Measurements from ENCODE around the gene CAMKMT. TPM values are rescaled to one million over a fixed set of nuclear protein-coding genes. Genes with fewer than 3 reads are reported as not detected.

CAMKMT gene
- total RNA-seq, 1 experiment from 2014 or later, result 2.7 TPM

- H3K9me2 ChIP-seq (replicated peaks; ENCODE audit: low read length), result no peaks in the 10 kb centered on the region
- no peak overlapping the region for H3K4me2 ChIP-seq (ENCODE audit: low read length)
- no peak overlapping the region for H3K27ac ChIP-seq (ENCODE audit: low read length)
- ChIA-PET CTCF (no interaction called here), POLR2A (ENCODE audit: unreplicated experiment) (interaction anchor here (0.5 kb wide), 1 partner anchor 9 kb away, joined by 3 read pairs; no protein-coding TSS in a partner anchor)
- no peaks in the 10 kb centered on the region for H3K9me3 ChIP-seq (ENCODE audit: low read length)
- no TSS peak for BruUV-seq (replicated peaks)
- DNase-seq (no peak), ATAC-seq (no peak)
- TF ChIP-seq EZH2phosphoT487 (IDR thresholded peaks at IDR 0.05; ENCODE audit: borderline replicate concordance, low read length) (no peak), CTCF (conservative IDR thresholded peaks at IDR 0.05; ENCODE audit: low read depth, low read length) (no peak), EZH2 (IDR thresholded peaks at IDR 0.05; ENCODE audit: low read length, unreplicated experiment) (no peak)
- no peak overlapping the region for H3K9ac ChIP-seq (ENCODE audit: low read length)
- H3K36me3 ChIP-seq (ENCODE audit: low read depth, low read length), result no peaks in the 10 kb centered on the region
- no peaks in the 10 kb centered on the region for H3K4me1 ChIP-seq (ENCODE audit: insufficient read depth, low read length)
- H2AFZ ChIP-seq (ENCODE audit: low read length), result no peak overlapping the region
- no peak overlapping the region for H3K4me3 ChIP-seq (ENCODE audit: low read length)
- intact Hi-C loops (cut with micrococcal nuclease), result no loop called here
- no peaks in the 10 kb centered on the region for H3K27me3 ChIP-seq (ENCODE audit: low read length)
- no peaks in the 10 kb centered on the region for H3K79me2 ChIP-seq (ENCODE audit: low read length)
- H4K20me1 ChIP-seq (ENCODE audit: low read length), result no peaks in the 10 kb centered on the region
- H3F3A ChIP-seq (ENCODE audit: low read length, unreplicated experiment), result no peaks in the 10 kb centered on the region
These were observed 250.5 kb downstream of the CAMKMT start for GRCh38 chr2:44612276-44612675.

GRCh38 chr2:44614940-44615339, 253.2 kb downstream of the CAMKMT start:
- intact Hi-C loops (cut with micrococcal nuclease), result no loop called here

More at GRCh38 chr2:44614940-44615339, 253.2 kb downstream of the CAMKMT start:
- H4K20me1 ChIP-seq (ENCODE audit: low read length), result no peaks in the 10 kb centered on the region
- H3K9me3 ChIP-seq (ENCODE audit: low read length), result no peaks in the 10 kb centered on the region
- no peak overlapping the region for H3K4me3 ChIP-seq (ENCODE audit: low read length)
- no peak overlapping the region for H2AFZ ChIP-seq (ENCODE audit: low read length)
- no peaks in the 10 kb centered on the region for H3K36me3 ChIP-seq (ENCODE audit: low read depth, low read length)
- H3K27me3 ChIP-seq (ENCODE audit: low read length), result no peaks in the 10 kb centered on the region
- DNase-seq, result no peak
- no peak overlapping the region for H3K27ac ChIP-seq (ENCODE audit: low read length)
- H3K9ac ChIP-seq (ENCODE audit: low read length), result no peak overlapping the region
- H3K4me2 ChIP-seq (ENCODE audit: low read length), result no peak overlapping the region
- TF ChIP-seq EZH2phosphoT487 (IDR thresholded peaks at IDR 0.05; ENCODE audit: borderline replicate concordance, low read length) (no peak), EZH2 (IDR thresholded peaks at IDR 0.05; ENCODE audit: low read length, unreplicated experiment) (no peak), CTCF (conservative IDR thresholded peaks at IDR 0.05; ENCODE audit: low read depth, low read length) (no peak)
- no peaks in the 10 kb centered on the region for H3K79me2 ChIP-seq (ENCODE audit: low read length)
- no peak for ATAC-seq
- BruUV-seq (replicated peaks), result no TSS peak
- H3K4me1 ChIP-seq (ENCODE audit: insufficient read depth, low read length), result no peaks in the 10 kb centered on the region
- H3K9me2 ChIP-seq (replicated peaks; ENCODE audit: low read length), result no peaks in the 10 kb centered on the region
- H3F3A ChIP-seq (ENCODE audit: low read length, unreplicated experiment), result no peaks in the 10 kb centered on the region
- CTCF ChIA-PET, result no interaction called here
- POLR2A ChIA-PET (ENCODE audit: unreplicated experiment), result no interaction called here

Measured in PC-3 (cell line).